CD4-positive, alpha-beta T cell (primary cell): ENCODE measurements around the gene RABGGTB. TPM values are rescaled to one million over a fixed set of nuclear protein-coding genes. Genes with fewer than 3 reads are reported as not detected.
"Not testable (repeated sequence)": the region's sequence is repeated elsewhere in the genome, so short reads cannot be mapped to it uniquely, and the experiment has no call there.

Experiments used
- ATAC-seq: fragments of 200-7000 bp; cut with Tn5 transposase; one replicate; pipeline ENCODE4 v1.10.0; 2022; ENCODE audit warnings: mild to moderate bottlenecking; ENCODE audit not compliant: poor library complexity
- CTCF ChIA-PET: fragments of 350-600 bp; sonication (Branson Sonifier 250); formaldehyde crosslinking; loops from one replicate; lab custom pipeline; 2021; ENCODE audit warnings: antibody characterized with exemption, inconsistent platforms; lab: Charles Lee
- POLR2A ChIA-PET: fragments of 350-600 bp; sonication (Branson Sonifier 250); formaldehyde crosslinking; loops from one replicate; lab custom pipeline; 2021; ENCODE audit warnings: antibody characterized with exemption, inconsistent platforms; lab: Charles Lee
- DNase-seq, 14 experiments: peaks; one replicate each; pipeline ENCODE4 v3.0.0-alpha.2; 2013 to 2020; ENCODE audit warnings: mixed read lengths in 2 of 14
- H3K27ac ChIP-seq, 2 donors: one replicate each; pipeline versions ENCODE4 v1.5.1 to v1.7.0; 2013; ENCODE audit warnings: low read length in 2 of 2, low read depth in 1 of 2, mild to moderate bottlenecking in 1 of 2
- H3K27me3 ChIP-seq, 2 experiments: 1 replicate in 1 of 2; 2 replicates in 1 of 2; pipeline versions ENCODE4 v1.6.1 to v1.7.0; 2013; ENCODE audit warnings: low read length in 2 of 2, control low read depth in 1 of 2, mild to moderate bottlenecking in 1 of 2, moderate library complexity in 1 of 2; ENCODE audit not compliant: insufficient read depth in 2 of 2, control insufficient read depth in 1 of 2
- H3K36me3 ChIP-seq: one replicate; pipeline ENCODE4 v1.6.1; 2013; ENCODE audit warnings: low read length, control low read depth; ENCODE audit not compliant: insufficient read depth
- H3K4me1 ChIP-seq: one replicate; pipeline ENCODE4 v1.6.1; 2013; ENCODE audit warnings: low read length, control low read depth; ENCODE audit not compliant: insufficient read depth
- H3K4me3 ChIP-seq: one replicate; pipeline ENCODE4 v1.5.1; 2013; ENCODE audit warnings: mild to moderate bottlenecking, low read length, moderate library complexity
- H3K9me3 ChIP-seq, 2 experiments: 1 replicate in 1 of 2; 2 replicates in 1 of 2; pipeline versions ENCODE4 v1.6.1 to v1.7.0; 2013; ENCODE audit warnings: low read length in 2 of 2, mild to moderate bottlenecking in 2 of 2, control low read depth in 1 of 2, moderate library complexity in 1 of 2; ENCODE audit not compliant: control insufficient read depth in 1 of 2, insufficient read depth in 1 of 2
- H3K27ac Mint-ChIP-seq: one replicate; pipeline ENCODE4 v1.8.0; 2020; ENCODE audit warnings: mixed read lengths
- H3K27me3 Mint-ChIP-seq: one replicate; pipeline ENCODE4 v1.8.0; 2021; ENCODE audit warnings: mixed read lengths
- H3K36me3 Mint-ChIP-seq: one replicate; pipeline ENCODE4 v1.8.0; 2021; ENCODE audit warnings: low read depth, mixed read lengths
- H3K4me1 Mint-ChIP-seq: one replicate; pipeline ENCODE4 v1.8.0; 2021; ENCODE audit warnings: low read depth, mixed read lengths
- H3K4me3 Mint-ChIP-seq: one replicate; pipeline ENCODE4 v1.8.0; 2020; ENCODE audit warnings: mild to moderate bottlenecking, mixed read lengths
- H3K9me3 Mint-ChIP-seq: one replicate; pipeline ENCODE4 v1.8.0; 2020; ENCODE audit warnings: mixed read lengths
- CTCF ChIP-seq: fragments of 200-600 bp; IDR thresholded peaks from one replicate; pipeline ENCODE4 v1.8.0; 2022; ENCODE audit warnings: antibody characterized with exemption, mild to moderate bottlenecking
- intact Hi-C, 2 experiments: fragments of 100-400 bp; cut with DNase I in 1 of 2; cut with micrococcal nuclease in 1 of 2; formaldehyde crosslinking; loops; one replicate each; pipeline versions ENCODE4 v1.15.1 to v1.9.0; 2023 to 2025; cut with DNase I, micrococcal nuclease
- total RNA-seq, 174 experiments: library from RNA in 2 of 174; stranded (reverse) in 2 of 174; gene quantifications; one replicate each; pipeline ENCODE4 v1.2.3 and lab custom pipeline; 2021 to 2026

The RABGGTB gene
- total RNA-seq, 2 experiments from 2014 or later, result 199 to 200 TPM

- Histone ChIP-seq H3K4me1 (no peaks in the 10 kb centered on the region), H3K4me3 (no peak overlapping the region), H3K27ac (no peak overlapping the region), H3K9me3 (no peaks in the 10 kb centered on the region), H3K27me3 (peaks cover 0 to 4% of the 10 kb centered on the region in 2 experiments), H3K36me3 (no peaks in the 10 kb centered on the region)
- Mint-ChIP-seq H3K4me1 (no peaks in the 10 kb centered on the region), H3K27ac (no peak overlapping the region), H3K4me3 (no peak overlapping the region), H3K9me3 (no peaks in the 10 kb centered on the region), H3K36me3 (no peaks in the 10 kb centered on the region), H3K27me3 (no peaks in the 10 kb centered on the region)
- ChIA-PET CTCF (no interaction called here), POLR2A (no interaction called here)
- DNase-seq, result no peak
- ATAC-seq, result no peak
- TF ChIP-seq CTCF, result no peak
- intact Hi-C loops, result no loop called here
Observed at GRCh38 chr1:75808921-75809320, 22.9 kb downstream of the RABGGTB start.

GRCh38 chr1:75810113-75810512 is 24.1 kb downstream of the RABGGTB start:
- H3K36me3 ChIP-seq, H3K27me3 ChIP-seq, ATAC-seq, CTCF ChIA-PET, H3K4me3 Mint-ChIP-seq, H3K9me3 Mint-ChIP-seq, H3K27me3 Mint-ChIP-seq, H3K4me3 ChIP-seq, intact Hi-C loops, DNase-seq, H3K27ac ChIP-seq, H3K4me1 Mint-ChIP-seq, POLR2A ChIA-PET, H3K27ac Mint-ChIP-seq, H3K9me3 ChIP-seq, H3K36me3 Mint-ChIP-seq, H3K4me1 ChIP-seq: not testable (repeated sequence)

- no peak overlapping the region for H3K4me3 ChIP-seq
- Mint-ChIP-seq H3K36me3 (no peaks in the 10 kb centered on the region), H3K27ac (no peak overlapping the region), H3K4me3 (no peak overlapping the region), H3K4me1 (no peaks in the 10 kb centered on the region), H3K27me3 (no peaks in the 10 kb centered on the region), H3K9me3 (no peaks in the 10 kb centered on the region)
- no peaks in the 10 kb centered on the region for H3K9me3 ChIP-seq
- CTCF ChIA-PET, result no interaction called here
- H3K4me1 ChIP-seq, result no peaks in the 10 kb centered on the region
- intact Hi-C loops, result no loop called here
- POLR2A ChIA-PET, result no interaction called here
- no peaks in the 10 kb centered on the region for H3K36me3 ChIP-seq
- TF ChIP-seq CTCF, result no peak
- ATAC-seq (no peak), DNase-seq (no peak)
- H3K27ac ChIP-seq, result no peak overlapping the region
- peaks cover 0 to 4% of the 10 kb centered on the region in 2 experiments for H3K27me3 ChIP-seq
Observed at GRCh38 chr1:75811211-75811981, 25.3 kb downstream of the RABGGTB start.

GRCh38 chr1:75812065-75812464 is 26.0 kb downstream of the RABGGTB start:
- Histone ChIP-seq H3K27ac (no peak overlapping the region), H3K36me3 (no peaks in the 10 kb centered on the region), H3K9me3 (no peaks in the 10 kb centered on the region), H3K4me1 (no peaks in the 10 kb centered on the region), H3K4me3 (no peak overlapping the region), H3K27me3 (peaks cover 0 to 4% of the 10 kb centered on the region in 2 experiments)
- CTCF ChIA-PET, result interaction anchor here (0.6 kb wide), 1 partner anchor 10 kb away, joined by 5 read pairs; no protein-coding TSS in a partner anchor
- no peak for TF ChIP-seq CTCF
- Mint-ChIP-seq H3K4me1 (no peaks in the 10 kb centered on the region), H3K36me3 (no peaks in the 10 kb centered on the region), H3K27ac (no peak overlapping the region), H3K4me3 (no peak overlapping the region), H3K9me3 (no peaks in the 10 kb centered on the region), H3K27me3 (no peaks in the 10 kb centered on the region)
- intact Hi-C loops, result no loop called here
- no peak for ATAC-seq
- DNase-seq, result no peak
- POLR2A ChIA-PET, result no interaction called here

- H3K27me3 ChIP-seq, H3K27ac Mint-ChIP-seq, H3K4me1 ChIP-seq, H3K9me3 ChIP-seq, CTCF ChIA-PET, H3K9me3 Mint-ChIP-seq, H3K4me1 Mint-ChIP-seq, DNase-seq, H3K27me3 Mint-ChIP-seq, H3K36me3 ChIP-seq, H3K27ac ChIP-seq, POLR2A ChIA-PET, ATAC-seq, H3K4me3 Mint-ChIP-seq, H3K4me3 ChIP-seq, intact Hi-C loops: not testable (repeated sequence)
- peaks cover 30% of the 10 kb centered on the region for H3K36me3 Mint-ChIP-seq
Observed at GRCh38 chr1:75823596-75823995, 37.5 kb downstream of the RABGGTB start.
